NCI-H510A (cell line): ENCODE data around the gene ASTN1.

Source experiments
- DNase-seq: peaks from one replicate; lab custom pipeline; 2025; lab: John Stamatoyannopoulos, UW

ASTN1 gene

GRCh38 chr1:176838276-176838995 lies 326.1 kb downstream of the ASTN1 start:
- no peak for DNase-seq

GRCh38 chr1:176837708-176838107 lies 326.8 kb downstream of the ASTN1 start:
- DNase-seq, result no peak

GRCh38 chr1:176831150-176831549 lies 333.4 kb downstream of the ASTN1 start:
- no peak for DNase-seq

- no peak for DNase-seq
Measured at GRCh38 chr1:176829261-176829660, 335.3 kb downstream of the ASTN1 start.

- peak; percentile 59 for DNase-seq
Measured at GRCh38 chr1:176826265-176826664, 338.2 kb downstream of the ASTN1 start.

- no peak for DNase-seq
Measured at GRCh38 chr1:176820391-176821031, 344.0 kb downstream of the ASTN1 start.

- DNase-seq, result no peak
Measured at GRCh38 chr1:176816232-176816631, 348.3 kb downstream of the ASTN1 start.

DNA sequence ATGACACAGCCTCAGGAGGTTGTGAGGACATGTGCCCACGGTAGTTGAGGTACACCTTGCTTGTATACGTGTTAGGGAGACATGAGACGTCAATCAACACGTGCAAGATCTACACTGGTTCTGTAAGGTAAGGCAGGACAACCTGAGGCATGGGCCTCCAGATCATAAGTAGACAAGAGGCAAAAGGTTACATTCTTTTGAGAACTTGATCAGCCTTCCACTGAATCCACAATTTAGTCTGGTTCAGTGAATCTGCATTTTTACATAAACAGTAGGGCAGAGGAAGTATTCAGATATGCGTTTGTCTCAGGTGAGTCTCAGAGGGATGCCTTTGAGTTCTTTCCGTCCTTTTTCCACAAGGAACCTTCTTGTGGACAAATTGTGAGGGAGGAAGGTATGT lies 348.9 kb downstream of the ASTN1 start:
- DNase-seq, result no peak

GRCh38 chr1:176811511-176812288 lies 352.8 kb downstream of the ASTN1 start:
- DNase-seq, result no peak

DNA sequence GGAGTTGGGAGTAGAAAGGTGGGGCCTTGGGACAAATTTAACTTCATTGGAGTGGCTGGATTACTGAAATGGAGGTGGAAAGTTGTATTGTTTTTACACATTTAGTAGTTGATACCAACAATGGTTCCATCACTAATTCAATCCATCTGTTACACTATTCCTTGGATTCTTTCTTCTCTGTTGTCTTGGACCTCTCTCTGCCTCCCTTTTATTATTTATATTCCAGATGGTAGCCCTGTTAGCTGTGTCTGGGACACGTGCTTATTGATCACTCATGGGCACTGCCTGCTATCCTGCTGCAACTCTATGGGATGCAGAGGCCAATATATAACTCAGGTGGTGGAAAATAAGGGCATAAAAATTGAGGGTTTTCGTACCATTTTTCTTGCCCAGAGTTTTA lies 355.2 kb downstream of the ASTN1 start:
- no peak for DNase-seq
